B cell (primary cell): ENCODE data around the gene KLK4.

Source experiments
- EZH2 ChIP-seq: IDR thresholded peaks from 2 replicates; pipeline ENCODE4 v1.6.1; 2012; ENCODE audit warnings: borderline replicate concordance, low read depth, mild to moderate bottlenecking, moderate library complexity, low read length; ENCODE audit not compliant: insufficient read depth, poor library complexity, severe bottlenecking
- TF ChIP-seq, protein P1 (sequence below): fragments of 200-600 bp; IDR thresholded peaks from one replicate; pipeline ENCODE4 v1.8.0; 2022; ENCODE audit warnings: antibody characterized with exemption, mild to moderate bottlenecking

GRCh38 chr19:50869479-50869878 lies 41.7 kb downstream of the KLK4 start:
- TF ChIP-seq, protein P1, sequence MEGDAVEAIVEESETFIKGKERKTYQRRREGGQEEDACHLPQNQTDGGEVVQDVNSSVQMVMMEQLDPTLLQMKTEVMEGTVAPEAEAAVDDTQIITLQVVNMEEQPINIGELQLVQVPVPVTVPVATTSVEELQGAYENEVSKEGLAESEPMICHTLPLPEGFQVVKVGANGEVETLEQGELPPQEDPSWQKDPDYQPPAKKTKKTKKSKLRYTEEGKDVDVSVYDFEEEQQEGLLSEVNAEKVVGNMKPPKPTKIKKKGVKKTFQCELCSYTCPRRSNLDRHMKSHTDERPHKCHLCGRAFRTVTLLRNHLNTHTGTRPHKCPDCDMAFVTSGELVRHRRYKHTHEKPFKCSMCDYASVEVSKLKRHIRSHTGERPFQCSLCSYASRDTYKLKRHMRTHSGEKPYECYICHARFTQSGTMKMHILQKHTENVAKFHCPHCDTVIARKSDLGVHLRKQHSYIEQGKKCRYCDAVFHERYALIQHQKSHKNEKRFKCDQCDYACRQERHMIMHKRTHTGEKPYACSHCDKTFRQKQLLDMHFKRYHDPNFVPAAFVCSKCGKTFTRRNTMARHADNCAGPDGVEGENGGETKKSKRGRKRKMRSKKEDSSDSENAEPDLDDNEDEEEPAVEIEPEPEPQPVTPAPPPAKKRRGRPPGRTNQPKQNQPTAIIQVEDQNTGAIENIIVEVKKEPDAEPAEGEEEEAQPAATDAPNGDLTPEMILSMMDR, result no peak
- TF ChIP-seq EZH2, result no peak
